Left colon (tissue), 2 donors: Measurements from ENCODE around the gene DEK. TPM values are rescaled to one million over a fixed set of nuclear protein-coding genes. Genes with fewer than 3 reads are reported as not detected.
A peak's percentile ranks its signal among the peaks of the same experiment; 100 is the strongest.

Experiments used
- ATAC-seq: fragments of 200-7000 bp; cut with Tn5 transposase; one replicate; pipeline ENCODE4 v1.9.1; 2020; ENCODE audit warnings: mild to moderate bottlenecking, moderate library complexity
- DNase-seq, 2 donors: peaks; one replicate each; pipeline ENCODE4 v3.0.0-alpha.2; 2020
- intact Hi-C, 2 donors: fragments of 100-400 bp; cut with DNase I in 1 of 2; cut with micrococcal nuclease in 1 of 2; formaldehyde crosslinking; loops; one replicate each; pipeline versions ENCODE4 v1.11.2 to v1.14.0; 2022; cut with DNase I, micrococcal nuclease
- total RNA-seq, 2 donors: library from RNA; stranded (reverse); fragmentation: NEBNext Ultra II Directional; extraction: Animal tissue kit (Norgen Biotek cat#: 25700); gene quantifications; one replicate each; pipeline ENCODE4 v1.2.1, GENCODE V29; 2021
- donor health status: DM: no; HTN: no; CAD: no.
- donor health status: DM: yes; HTN: yes; CAD: no.

The DEK gene
- total RNA-seq, 2 donors from 2014 or later = 73.7 to 75.7 TPM

GRCh38 chr6:18269253-18269652 lies 4.9 kb upstream of the DEK start:
- intact Hi-C loops = loop anchor here in 1 of 2 donors (10.0 kb wide), 1 partner anchor 104 kb away; no protein-coding TSS in a partner anchor
- DNase-seq (no peak), ATAC-seq (no peak)

- ATAC-seq (no peak), DNase-seq (no peak)
- intact Hi-C loops = loop anchor here in 1 of 2 donors (10.0 kb wide), 1 partner anchor 103 kb away; no protein-coding TSS in a partner anchor
Observed at GRCh38 chr6:18268066-18268465, 3.7 kb upstream of the DEK start.

GRCh38 chr6:18266523-18266912 lies 2.2 kb upstream of the DEK start:
- intact Hi-C loops = loop anchor here in 1 of 2 donors (10.0 kb wide), 1 partner anchor 102 kb away; no protein-coding TSS in a partner anchor
- ATAC-seq (no peak), DNase-seq (no peak)

- no peak for DNase-seq
- intact Hi-C loops = loop anchor here in 1 of 2 donors (10.0 kb wide), 1 partner anchor 101 kb away; no protein-coding TSS in a partner anchor
- ATAC-seq = no peak
Observed at GRCh38 chr6:18265787-18266522, 1.6 kb upstream of the DEK start.

DNA sequence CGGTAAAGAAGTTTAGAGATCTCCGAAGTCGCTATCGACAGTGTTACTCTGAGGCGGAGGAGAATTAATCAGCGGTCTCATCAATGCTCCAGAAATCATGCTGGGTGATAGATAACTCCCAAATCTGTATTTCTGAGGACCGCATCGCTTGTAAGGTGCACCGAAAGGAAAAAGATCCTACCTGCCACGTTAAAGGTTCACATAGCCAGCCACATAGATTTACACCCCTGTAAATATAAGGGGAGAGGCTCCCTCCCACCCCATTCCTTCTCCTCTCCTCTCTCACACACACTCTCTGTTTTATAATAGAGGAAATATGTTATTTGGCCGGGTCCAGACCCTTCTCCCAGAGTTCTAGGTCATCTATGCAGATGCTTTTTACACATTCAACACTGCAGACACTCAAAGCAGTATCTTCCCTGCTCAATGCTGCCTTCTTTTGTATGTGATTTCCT lies 620 bp upstream of the DEK start:
- ATAC-seq = peak; percentile 1
- intact Hi-C loops = loop anchor here in 1 of 2 donors (10.0 kb wide), 1 partner anchor 100 kb away; no protein-coding TSS in a partner anchor
- DNase-seq = no peak

GRCh38 chr6:18263418-18264218 lies 712 bp downstream of the DEK start:
- DNase-seq = peak in 1 of 2 donors; percentile 41
- intact Hi-C loops = loop anchor here in 1 of 2 donors (10.0 kb wide), 1 partner anchor 99 kb away; no protein-coding TSS in a partner anchor
- ATAC-seq = no peak

DNA sequence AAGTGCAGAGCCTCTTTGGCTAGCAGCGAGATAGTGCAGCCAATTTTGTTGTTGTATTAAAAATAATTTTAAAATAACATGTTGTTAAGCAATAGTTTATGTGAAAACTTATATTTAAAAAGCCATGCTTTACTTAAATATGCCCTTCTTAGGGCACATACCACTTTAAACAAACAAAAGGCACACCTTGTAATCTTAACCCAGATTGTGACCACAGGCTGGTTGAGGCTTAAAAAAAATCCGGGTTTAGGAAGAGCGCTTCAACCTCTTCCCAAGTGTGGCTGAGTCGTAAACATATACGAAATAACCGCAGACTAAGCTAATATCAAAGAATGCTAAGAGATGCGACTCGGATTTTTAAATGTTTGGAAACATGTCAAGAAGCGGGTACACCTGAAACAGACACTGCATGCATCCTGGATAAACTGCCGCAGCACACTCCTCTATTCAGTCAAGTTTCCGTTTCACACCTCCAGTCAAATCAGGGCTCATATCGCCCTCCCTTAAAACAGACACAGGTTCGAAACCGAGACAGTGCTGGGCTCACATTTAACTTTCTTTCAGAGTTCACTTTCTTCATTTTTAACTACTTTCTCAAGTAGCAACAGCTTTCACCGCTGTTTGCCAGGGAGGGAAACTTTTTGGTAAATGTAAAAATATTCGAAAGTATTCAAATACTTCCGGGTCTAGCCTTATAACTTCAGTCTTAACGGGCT lies 1.5 kb downstream of the DEK start:
- ATAC-seq (peak; percentile 25), DNase-seq (no peak)
- intact Hi-C loops = loop anchor here in 1 of 2 donors (10.0 kb wide), 1 partner anchor 98 kb away; no protein-coding TSS in a partner anchor

GRCh38 chr6:18261877-18262276 lies 2.5 kb downstream of the DEK start:
- intact Hi-C loops = loop anchor here in 1 of 2 donors (10.0 kb wide), 1 partner anchor 97 kb away; no protein-coding TSS in a partner anchor
- DNase-seq (no peak), ATAC-seq (no peak)

- intact Hi-C loops = loop anchor here in 1 of 2 donors (10.0 kb wide), 1 partner anchor 96 kb away; no protein-coding TSS in a partner anchor
- DNase-seq (no peak), ATAC-seq (no peak)
Observed at GRCh38 chr6:18260448-18261106, 3.8 kb downstream of the DEK start.

DNA sequence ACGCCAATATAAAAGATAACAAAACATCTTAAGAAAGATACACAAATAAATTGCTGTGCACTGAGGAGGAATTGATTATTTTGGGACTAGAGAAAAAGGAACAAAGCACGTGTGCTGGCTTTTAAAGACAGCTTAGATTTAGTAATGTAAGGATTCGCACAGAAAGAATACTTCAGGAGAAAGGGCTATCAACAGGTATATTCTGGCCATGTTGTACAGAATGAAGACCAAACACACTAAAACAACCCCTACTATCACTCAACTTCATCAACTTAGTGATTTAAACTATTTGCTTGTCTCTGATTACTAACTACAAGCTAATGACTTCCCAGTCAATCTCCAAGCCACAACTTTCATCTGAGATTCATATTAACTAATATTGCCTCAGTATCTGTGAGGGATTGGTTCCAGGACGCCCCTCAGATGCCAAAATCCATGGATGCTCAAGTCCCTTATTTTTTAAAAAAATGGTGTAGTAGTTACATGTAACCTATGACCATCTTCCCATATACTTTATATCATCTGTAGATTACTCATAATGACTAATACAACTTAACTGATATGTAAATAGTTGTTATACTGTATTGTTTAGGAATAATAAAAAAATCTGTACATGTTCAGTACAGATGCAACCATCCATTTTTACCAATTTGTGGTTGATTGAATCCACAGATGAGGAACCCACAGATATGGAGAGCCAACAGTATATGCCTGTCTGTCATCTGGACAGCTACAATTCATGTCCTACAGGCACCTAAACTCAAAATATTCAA lies 4.5 kb downstream of the DEK start:
- intact Hi-C loops = loop anchor here in 1 of 2 donors (10.0 kb wide), 1 partner anchor 95 kb away; no protein-coding TSS in a partner anchor
- ATAC-seq = no peak
- no peak for DNase-seq

GRCh38 chr6:18254793-18255192 lies 9.5 kb downstream of the DEK start:
- intact Hi-C loops = no loop called here

DNA sequence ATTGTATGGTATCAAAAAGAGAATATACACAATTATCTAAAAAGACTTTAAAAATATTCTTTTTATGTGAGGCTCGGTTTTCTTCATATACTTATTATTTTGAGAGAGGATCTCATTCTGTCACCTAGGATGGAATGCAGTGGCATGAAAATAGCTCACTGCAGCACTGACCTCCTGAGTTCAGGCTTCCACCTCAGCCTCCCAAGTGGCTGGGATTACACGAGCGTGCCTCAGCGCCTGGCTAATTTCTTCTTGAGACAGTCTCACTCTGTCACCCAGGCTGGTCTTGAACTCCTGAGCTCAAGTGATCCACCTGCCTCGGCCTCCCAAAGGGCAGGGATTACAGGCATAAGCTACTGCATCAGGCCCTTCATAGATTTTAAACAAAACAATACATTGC lies 10.7 kb downstream of the DEK start:
- no peak for ATAC-seq
- intact Hi-C loops = no loop called here
- no peak for DNase-seq

More at GRCh38 chr6:18254793-18255192, 9.5 kb downstream of the DEK start:
- ATAC-seq (no peak), DNase-seq (no peak)

GRCh38 chr6:18249271-18249670 lies 15.1 kb downstream of the DEK start:
- intact Hi-C loops = no loop called here
- ATAC-seq = no peak

DNA sequence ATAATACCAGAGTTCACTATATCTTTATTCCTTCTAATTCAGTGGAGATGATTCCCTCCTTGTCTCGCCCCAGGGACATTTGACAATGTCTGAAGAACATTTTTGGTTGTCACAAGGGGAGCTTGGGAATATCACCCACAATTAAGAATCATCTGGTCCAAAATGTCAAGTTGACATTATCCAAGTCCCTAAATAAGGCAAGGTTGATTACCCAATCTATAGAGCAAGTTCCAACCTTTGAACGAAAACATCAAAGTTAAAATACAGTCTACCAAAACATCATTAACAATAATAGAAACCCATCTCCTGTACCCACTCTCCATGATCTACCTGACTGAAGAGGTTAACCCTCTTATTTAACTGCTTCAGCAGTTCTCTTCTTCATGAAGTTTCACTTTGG lies 15.6 kb downstream of the DEK start:
- ATAC-seq = no peak
- no peak for DNase-seq
- intact Hi-C loops = no loop called here

More at GRCh38 chr6:18249271-18249670, 15.1 kb downstream of the DEK start:
- no peak for DNase-seq

DNA sequence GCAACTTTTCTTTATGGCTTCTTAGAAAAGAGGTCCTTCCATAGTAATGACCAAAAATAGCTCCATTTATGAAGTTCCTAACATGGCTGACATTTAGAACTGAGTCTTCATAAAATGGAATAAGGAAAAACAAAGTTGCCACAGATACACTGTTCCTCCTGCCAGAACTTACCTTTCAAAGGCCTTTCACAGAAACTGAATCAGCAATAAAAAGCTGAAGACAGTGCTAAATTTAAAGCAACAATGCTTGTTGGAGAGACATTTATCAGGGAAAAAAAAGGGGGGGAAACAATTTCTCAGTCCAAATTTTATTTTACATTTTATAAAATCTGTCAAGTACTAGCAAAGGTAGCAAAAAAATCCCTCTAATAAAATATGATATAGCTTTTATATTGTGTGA lies 17.3 kb downstream of the DEK start:
- peak; percentile 39 for ATAC-seq
- intact Hi-C loops = no loop called here
- no peak for DNase-seq

DNA sequence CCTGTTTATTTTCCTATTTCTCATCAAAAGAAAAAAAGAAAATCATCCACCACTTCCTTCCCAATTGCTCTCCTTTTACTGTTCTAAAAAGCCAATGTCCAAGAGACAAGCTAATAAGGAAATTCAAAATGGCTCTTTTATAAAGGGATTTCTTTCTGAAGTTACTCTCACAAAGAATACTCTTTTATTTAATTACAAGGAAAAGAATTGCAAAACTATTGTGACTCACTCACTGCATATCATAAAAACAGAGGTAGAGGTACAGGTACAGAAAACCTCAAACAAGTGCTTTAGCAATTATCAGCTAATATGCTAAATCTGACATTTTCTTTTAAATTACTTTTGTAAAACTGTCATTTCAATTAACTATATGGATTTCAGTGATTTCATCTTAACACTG lies 18.1 kb downstream of the DEK start:
- ATAC-seq = peak; percentile 51
- intact Hi-C loops = no loop called here
- no peak for DNase-seq

- no peak for DNase-seq
- peak; percentile 11 for ATAC-seq
- intact Hi-C loops = no loop called here
Observed at GRCh38 chr6:18245642-18246041, 18.7 kb downstream of the DEK start.
